Measurements from ENCODE around the gene SORBS1. TPM values are rescaled to one million over a fixed set of nuclear protein-coding genes. Genes with fewer than 3 reads are reported as not detected.

The SORBS1 gene
- total and polyA plus RNA-seq, 2 donors (not counting 1 experiment from before 2014, with no cell fraction given): 0.21 to 1.5 TPM

DNA sequence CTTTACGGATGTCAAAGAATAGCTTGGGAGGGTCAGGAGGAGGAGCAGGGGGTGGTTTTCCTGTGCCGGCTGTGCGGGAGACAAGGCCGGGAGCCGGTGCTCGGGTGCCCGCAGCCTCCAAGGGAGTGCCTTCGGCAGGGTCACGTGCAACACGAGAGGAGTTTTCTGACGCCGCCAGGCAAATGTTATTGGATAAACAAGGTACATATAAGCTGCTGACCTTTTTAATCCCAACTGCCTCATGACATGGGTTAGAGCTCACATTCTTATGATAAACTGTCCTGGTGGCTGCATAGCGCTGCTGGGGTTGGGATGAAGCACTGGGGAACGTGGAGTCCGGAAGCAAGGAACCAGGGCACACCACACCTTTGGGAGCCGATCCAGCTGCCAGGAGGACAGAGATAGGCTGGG, 145.5 kb downstream of the SORBS1 start:
- Histone ChIP-seq H3K27ac (ENCODE audit: low read length in 2 of 2) (no peak overlapping the region), H3K36me3 (replicated peaks in 1 of 2; ENCODE audit: control extremely low read depth in 1 of 2, control insufficient read depth in 1 of 2, extremely low read depth in 1 of 2, insufficient read depth in 2 of 2, low read length in 1 of 2) (no peaks in the 10 kb centered on the region), H3K27me3 (replicated peaks in 1 of 4; ENCODE audit: control extremely low read depth in 1 of 4, control insufficient read depth in 3 of 4, insufficient read depth in 4 of 4, low read length in 3 of 4) (peaks cover 0 to 3% (median under 1%) of the 10 kb centered on the region in 4 experiments), H4K20me1 (ENCODE audit: control insufficient read depth, insufficient read depth, low read length, poor library complexity, severe bottlenecking) (no peaks in the 10 kb centered on the region), H3K9me3 (ENCODE audit: control extremely low read depth in 1 of 3, control insufficient read depth in 2 of 3, insufficient read depth in 1 of 3, low read length in 2 of 3) (no peaks in the 10 kb centered on the region), H3K79me2 (ENCODE audit: control insufficient read depth, insufficient read depth, low read length) (no peaks in the 10 kb centered on the region), H3K4me3 (ENCODE audit: control extremely low read depth in 1 of 5, extremely low read depth in 1 of 5, insufficient read depth in 1 of 5, low read depth in 2 of 5, low read length in 4 of 5) (no peak overlapping the region), H3K9ac (ENCODE audit: low read length) (no peak overlapping the region), H2AFZ (ENCODE audit: insufficient read depth, low read depth, low read length, poor library complexity, severe bottlenecking) (no peak overlapping the region), H3K4me1 (ENCODE audit: control insufficient read depth in 2 of 2, insufficient read depth in 2 of 2, low read length in 2 of 2) (no peaks in the 10 kb centered on the region), H3K4me2 (replicated peaks; ENCODE audit: low read depth, low read length, poor library complexity, severe bottlenecking) (no peak overlapping the region)
- Mint-ChIP-seq H3K9me3 (ENCODE audit: insufficient read depth) (no peaks in the 10 kb centered on the region), H3K4me3 (no peak overlapping the region), H3K27me3 (peaks cover 12% of the 10 kb centered on the region), H3K27ac (no peak overlapping the region), H3K4me1 (no peaks in the 10 kb centered on the region)
- CTCF ChIA-PET: interaction anchor here (1.2 kb wide), 1 partner anchor 15 kb away, joined by 4 read pairs; no protein-coding TSS in a partner anchor
- intact Hi-C loops (cut with micrococcal nuclease): no loop called here
- TF ChIP-seq, protein P1, sequence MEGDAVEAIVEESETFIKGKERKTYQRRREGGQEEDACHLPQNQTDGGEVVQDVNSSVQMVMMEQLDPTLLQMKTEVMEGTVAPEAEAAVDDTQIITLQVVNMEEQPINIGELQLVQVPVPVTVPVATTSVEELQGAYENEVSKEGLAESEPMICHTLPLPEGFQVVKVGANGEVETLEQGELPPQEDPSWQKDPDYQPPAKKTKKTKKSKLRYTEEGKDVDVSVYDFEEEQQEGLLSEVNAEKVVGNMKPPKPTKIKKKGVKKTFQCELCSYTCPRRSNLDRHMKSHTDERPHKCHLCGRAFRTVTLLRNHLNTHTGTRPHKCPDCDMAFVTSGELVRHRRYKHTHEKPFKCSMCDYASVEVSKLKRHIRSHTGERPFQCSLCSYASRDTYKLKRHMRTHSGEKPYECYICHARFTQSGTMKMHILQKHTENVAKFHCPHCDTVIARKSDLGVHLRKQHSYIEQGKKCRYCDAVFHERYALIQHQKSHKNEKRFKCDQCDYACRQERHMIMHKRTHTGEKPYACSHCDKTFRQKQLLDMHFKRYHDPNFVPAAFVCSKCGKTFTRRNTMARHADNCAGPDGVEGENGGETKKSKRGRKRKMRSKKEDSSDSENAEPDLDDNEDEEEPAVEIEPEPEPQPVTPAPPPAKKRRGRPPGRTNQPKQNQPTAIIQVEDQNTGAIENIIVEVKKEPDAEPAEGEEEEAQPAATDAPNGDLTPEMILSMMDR (IDR thresholded peaks at IDR 0.05): no peak
- TF ChIP-seq EZH2 (IDR thresholded peaks at IDR 0.05; ENCODE audit: borderline replicate concordance, insufficient read depth, low read depth, low read length, poor library complexity, severe bottlenecking): no peak
- POLR2A ChIA-PET: no interaction called here
- DNase-seq: no peak
- 90% methylated on average over 9 of the region's 16 CpGs for WGBS (ENCODE audit: insufficient coverage)
- ATAC-seq (ENCODE audit: low read depth): no peak

DNA sequence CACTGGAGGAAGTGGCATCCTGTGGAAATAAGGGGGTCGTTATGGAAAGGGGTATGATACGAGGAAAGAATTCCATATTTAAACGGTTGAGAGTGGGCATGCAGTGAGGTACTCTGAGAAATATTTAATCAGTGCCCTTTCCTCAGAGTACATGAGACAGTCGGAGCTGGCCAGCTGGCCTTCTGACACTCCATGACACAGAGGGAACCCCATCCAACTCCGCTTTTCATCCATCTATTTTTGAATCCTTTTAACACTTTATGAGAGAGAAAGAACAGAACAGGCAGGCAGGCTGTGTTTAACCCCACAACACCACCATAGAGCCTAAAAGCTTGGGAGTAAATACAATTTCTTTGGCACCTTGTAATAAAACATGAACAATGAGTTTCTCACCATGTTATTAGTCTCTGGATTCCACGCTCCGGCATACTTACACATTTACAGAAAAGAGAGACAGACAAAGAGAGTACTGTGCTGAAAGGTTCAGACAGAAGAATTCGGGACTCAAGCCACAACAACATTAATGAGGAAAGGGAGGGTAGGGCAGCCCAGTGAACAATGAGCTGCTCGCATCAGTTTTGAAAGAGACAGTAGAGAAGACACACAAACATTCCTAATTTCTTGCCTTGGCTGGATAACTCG, 146.2 kb downstream of the SORBS1 start:
- no peak overlapping the region for H2AFZ ChIP-seq (ENCODE audit: insufficient read depth, low read depth, low read length, poor library complexity, severe bottlenecking)
- Mint-ChIP-seq H3K4me3 (no peak overlapping the region), H3K27me3 (peaks cover 12% of the 10 kb centered on the region), H3K9me3 (ENCODE audit: insufficient read depth) (no peaks in the 10 kb centered on the region), H3K27ac (no peak overlapping the region), H3K4me1 (no peaks in the 10 kb centered on the region)
- 86% methylated on average over 6 of the region's 10 CpGs for WGBS (ENCODE audit: insufficient coverage)
- no peaks in the 10 kb centered on the region for H3K79me2 ChIP-seq (ENCODE audit: control insufficient read depth, insufficient read depth, low read length)
- H3K9me3 ChIP-seq (ENCODE audit: control extremely low read depth in 1 of 3, control insufficient read depth in 2 of 3, insufficient read depth in 1 of 3, low read length in 2 of 3): no peaks in the 10 kb centered on the region
- no peaks in the 10 kb centered on the region for H3K36me3 ChIP-seq (replicated peaks in 1 of 2; ENCODE audit: control extremely low read depth in 1 of 2, control insufficient read depth in 1 of 2, extremely low read depth in 1 of 2, insufficient read depth in 2 of 2, low read length in 1 of 2)
- CTCF ChIA-PET: interaction anchor here (1.2 kb wide), 1 partner anchor 15 kb away, joined by 4 read pairs; no protein-coding TSS in a partner anchor
- no peak overlapping the region for H3K4me3 ChIP-seq (ENCODE audit: control extremely low read depth in 1 of 5, extremely low read depth in 1 of 5, insufficient read depth in 1 of 5, low read depth in 2 of 5, low read length in 4 of 5)
- peaks cover 0 to 3% (median 0%) of the 10 kb centered on the region in 4 experiments for H3K27me3 ChIP-seq (replicated peaks in 1 of 4; ENCODE audit: control extremely low read depth in 1 of 4, control insufficient read depth in 3 of 4, insufficient read depth in 4 of 4, low read length in 3 of 4)
- no peak overlapping the region for H3K27ac ChIP-seq (ENCODE audit: low read length in 2 of 2)
- intact Hi-C loops (cut with micrococcal nuclease): no loop called here
- H3K4me2 ChIP-seq (replicated peaks; ENCODE audit: low read depth, low read length, poor library complexity, severe bottlenecking): no peak overlapping the region
- ATAC-seq (ENCODE audit: low read depth) (no peak), DNase-seq (no peak)
- TF ChIP-seq EZH2 (IDR thresholded peaks at IDR 0.05; ENCODE audit: borderline replicate concordance, insufficient read depth, low read depth, low read length, poor library complexity, severe bottlenecking): no peak
- TF ChIP-seq, protein P1 (IDR thresholded peaks at IDR 0.05): no peak
- POLR2A ChIA-PET: no interaction called here
- no peaks in the 10 kb centered on the region for H4K20me1 ChIP-seq (ENCODE audit: control insufficient read depth, insufficient read depth, low read length, poor library complexity, severe bottlenecking)
- no peak overlapping the region for H3K9ac ChIP-seq (ENCODE audit: low read length)
- H3K4me1 ChIP-seq (ENCODE audit: control insufficient read depth in 2 of 2, insufficient read depth in 2 of 2, low read length in 2 of 2): no peaks in the 10 kb centered on the region
